CD4-positive, alpha-beta T cell (primary cell): ENCODE results near the gene TMEM184A. TPM values are rescaled to one million over a fixed set of nuclear protein-coding genes. Genes with fewer than 3 reads are reported as not detected.

ENCODE experiments used
- ATAC-seq: fragments of 200-7000 bp; cut with Tn5 transposase; one replicate; pipeline ENCODE4 v1.10.0; 2022; ENCODE audit warnings: mild to moderate bottlenecking; ENCODE audit not compliant: poor library complexity
- CTCF ChIA-PET: fragments of 350-600 bp; sonication (Branson Sonifier 250); formaldehyde crosslinking; loops from one replicate; lab custom pipeline; 2021; ENCODE audit warnings: antibody characterized with exemption, inconsistent platforms; lab: Charles Lee
- POLR2A ChIA-PET: fragments of 350-600 bp; sonication (Branson Sonifier 250); formaldehyde crosslinking; loops from one replicate; lab custom pipeline; 2021; ENCODE audit warnings: antibody characterized with exemption, inconsistent platforms; lab: Charles Lee
- DNase-seq, 14 experiments: peaks; one replicate each; pipeline ENCODE4 v3.0.0-alpha.2; 2013 to 2020; ENCODE audit warnings: mixed read lengths in 2 of 14
- H3K27ac ChIP-seq, 2 donors: one replicate each; pipeline versions ENCODE4 v1.5.1 to v1.7.0; 2013; ENCODE audit warnings: low read length in 2 of 2, low read depth in 1 of 2, mild to moderate bottlenecking in 1 of 2
- H3K27me3 ChIP-seq, 2 experiments: 1 replicate in 1 of 2; 2 replicates in 1 of 2; pipeline versions ENCODE4 v1.6.1 to v1.7.0; 2013; ENCODE audit warnings: low read length in 2 of 2, control low read depth in 1 of 2, mild to moderate bottlenecking in 1 of 2, moderate library complexity in 1 of 2; ENCODE audit not compliant: insufficient read depth in 2 of 2, control insufficient read depth in 1 of 2
- H3K36me3 ChIP-seq: one replicate; pipeline ENCODE4 v1.6.1; 2013; ENCODE audit warnings: low read length, control low read depth; ENCODE audit not compliant: insufficient read depth
- H3K4me1 ChIP-seq: one replicate; pipeline ENCODE4 v1.6.1; 2013; ENCODE audit warnings: low read length, control low read depth; ENCODE audit not compliant: insufficient read depth
- H3K4me3 ChIP-seq: one replicate; pipeline ENCODE4 v1.5.1; 2013; ENCODE audit warnings: mild to moderate bottlenecking, low read length, moderate library complexity
- H3K9me3 ChIP-seq, 2 experiments: 1 replicate in 1 of 2; 2 replicates in 1 of 2; pipeline versions ENCODE4 v1.6.1 to v1.7.0; 2013; ENCODE audit warnings: low read length in 2 of 2, mild to moderate bottlenecking in 2 of 2, control low read depth in 1 of 2, moderate library complexity in 1 of 2; ENCODE audit not compliant: control insufficient read depth in 1 of 2, insufficient read depth in 1 of 2
- H3K27ac Mint-ChIP-seq: one replicate; pipeline ENCODE4 v1.8.0; 2020; ENCODE audit warnings: mixed read lengths
- H3K27me3 Mint-ChIP-seq: one replicate; pipeline ENCODE4 v1.8.0; 2021; ENCODE audit warnings: mixed read lengths
- H3K36me3 Mint-ChIP-seq: one replicate; pipeline ENCODE4 v1.8.0; 2021; ENCODE audit warnings: low read depth, mixed read lengths
- H3K4me1 Mint-ChIP-seq: one replicate; pipeline ENCODE4 v1.8.0; 2021; ENCODE audit warnings: low read depth, mixed read lengths
- H3K4me3 Mint-ChIP-seq: one replicate; pipeline ENCODE4 v1.8.0; 2020; ENCODE audit warnings: mild to moderate bottlenecking, mixed read lengths
- H3K9me3 Mint-ChIP-seq: one replicate; pipeline ENCODE4 v1.8.0; 2020; ENCODE audit warnings: mixed read lengths
- CTCF ChIP-seq: fragments of 200-600 bp; IDR thresholded peaks from one replicate; pipeline ENCODE4 v1.8.0; 2022; ENCODE audit warnings: antibody characterized with exemption, mild to moderate bottlenecking
- intact Hi-C, 2 experiments: fragments of 100-400 bp; cut with DNase I in 1 of 2; cut with micrococcal nuclease in 1 of 2; formaldehyde crosslinking; loops; one replicate each; pipeline versions ENCODE4 v1.15.1 to v1.9.0; 2023 to 2025; cut with DNase I, micrococcal nuclease
- total RNA-seq, 174 experiments: library from RNA in 2 of 174; stranded (reverse) in 2 of 174; gene quantifications; one replicate each; pipeline ENCODE4 v1.2.3 and lab custom pipeline; 2021 to 2026

The TMEM184A gene
- total RNA-seq, 2 experiments from 2014 or later: 0.06 TPM; not detected in 1

DNA sequence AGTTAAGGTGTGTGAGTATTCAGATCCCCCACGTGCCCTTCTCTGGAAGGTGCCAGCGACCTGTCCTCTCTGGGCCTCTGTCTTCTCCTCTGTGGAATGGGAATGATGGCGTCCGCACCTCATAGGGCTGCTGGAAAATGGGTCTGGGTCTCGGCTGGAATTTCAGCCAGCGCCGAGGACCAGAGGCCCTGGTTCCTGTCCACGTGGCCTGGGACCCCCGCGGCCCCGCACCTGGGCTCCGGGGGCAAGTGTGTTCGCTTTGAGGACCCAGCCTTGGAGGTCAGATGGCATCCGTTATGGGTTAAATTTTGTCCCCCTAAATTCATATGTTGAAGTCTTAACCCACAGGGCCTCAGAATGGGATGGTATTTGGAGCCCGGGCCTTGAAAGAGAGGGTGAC, 46.4 kb upstream of the TMEM184A start:
- no peak overlapping the region for H3K4me3 Mint-ChIP-seq
- DNase-seq (no peak), ATAC-seq (no peak)
- no peaks in the 10 kb centered on the region for H3K9me3 Mint-ChIP-seq
- peaks cover 0 to 5% of the 10 kb centered on the region in 2 experiments for H3K27me3 ChIP-seq
- no peaks in the 10 kb centered on the region for H3K4me1 Mint-ChIP-seq
- no peak overlapping the region for H3K27ac ChIP-seq
- ChIA-PET POLR2A (no interaction called here), CTCF (no interaction called here)
- peaks cover 12% of the 10 kb centered on the region for H3K27me3 Mint-ChIP-seq
- no peaks in the 10 kb centered on the region for H3K36me3 Mint-ChIP-seq
- no peak for TF ChIP-seq CTCF
- H3K4me1 ChIP-seq: no peaks in the 10 kb centered on the region
- H3K9me3 ChIP-seq: no peaks in the 10 kb centered on the region
- no peak overlapping the region for H3K4me3 ChIP-seq
- H3K36me3 ChIP-seq: no peaks in the 10 kb centered on the region
- intact Hi-C loops: no loop called here
- no peak overlapping the region for H3K27ac Mint-ChIP-seq

DNA sequence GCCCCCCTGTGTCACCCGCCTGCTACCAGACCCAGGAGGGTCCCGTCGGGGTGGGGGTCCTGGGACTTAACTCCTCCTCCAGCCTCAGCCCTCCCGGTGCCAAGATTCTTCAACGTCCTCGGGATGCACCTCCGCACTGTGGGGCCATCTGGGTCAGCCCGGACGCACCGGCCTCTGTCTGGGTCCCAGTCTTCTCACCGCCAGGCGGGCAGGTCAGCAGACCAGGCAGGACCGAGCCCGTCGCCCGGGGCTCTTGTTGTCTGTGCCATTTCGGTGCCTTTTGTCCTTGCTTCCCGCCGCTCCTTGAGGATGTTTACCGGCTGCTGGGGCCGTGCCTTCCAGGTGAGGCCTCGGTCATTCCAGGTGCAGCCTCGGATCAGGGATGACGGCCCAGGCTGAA, 46.0 kb upstream of the TMEM184A start:
- Mint-ChIP-seq H3K36me3 (no peaks in the 10 kb centered on the region), H3K27ac (no peak overlapping the region), H3K9me3 (no peaks in the 10 kb centered on the region), H3K4me3 (no peak overlapping the region), H3K27me3 (peaks cover 12% of the 10 kb centered on the region), H3K4me1 (no peaks in the 10 kb centered on the region)
- Histone ChIP-seq H3K4me3 (no peak overlapping the region), H3K27ac (no peak overlapping the region), H3K9me3 (no peaks in the 10 kb centered on the region), H3K36me3 (no peaks in the 10 kb centered on the region), H3K4me1 (no peaks in the 10 kb centered on the region), H3K27me3 (peaks cover 0 to 2% of the 10 kb centered on the region in 2 experiments)
- TF ChIP-seq CTCF: no peak
- POLR2A ChIA-PET: no interaction called here
- intact Hi-C loops: no loop called here
- ATAC-seq (no peak), DNase-seq (no peak)
- CTCF ChIA-PET: no interaction called here

DNA sequence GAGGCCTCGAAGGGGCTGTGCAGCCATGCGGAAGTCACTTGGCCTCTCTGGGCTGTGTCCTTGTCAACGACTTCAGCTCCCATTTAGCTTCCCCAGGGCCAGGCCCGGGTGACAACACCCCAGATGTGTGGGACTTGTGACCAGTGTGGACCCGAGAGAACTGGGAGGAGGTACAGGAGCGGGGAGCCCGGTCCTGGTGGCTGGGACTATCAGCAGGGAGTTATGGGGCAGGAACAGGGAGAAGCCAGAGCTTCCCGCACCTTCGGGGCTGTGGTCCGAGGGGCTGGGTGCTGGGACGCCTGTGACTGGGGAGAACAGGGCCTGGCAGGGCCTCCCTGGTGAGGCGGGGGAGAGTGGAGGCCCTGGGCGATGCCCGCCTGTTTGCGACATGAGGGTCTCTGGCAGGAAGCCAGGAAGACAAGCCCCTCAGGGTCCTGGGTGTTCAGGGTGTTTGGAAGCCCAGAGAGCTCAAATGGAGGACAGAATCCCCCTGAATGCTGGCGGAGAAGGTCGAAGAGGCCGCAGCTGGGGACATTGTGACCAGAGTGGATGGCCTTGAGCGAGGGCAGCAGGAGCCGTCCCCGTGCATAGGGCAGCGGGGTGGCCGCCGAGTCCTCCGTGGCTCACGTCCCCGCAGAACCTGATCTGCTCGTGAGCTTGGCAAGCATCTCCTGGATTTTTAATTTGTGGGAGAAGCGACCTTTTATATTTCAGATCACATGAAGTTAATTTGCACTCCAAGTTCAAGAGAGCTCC, 43.8 kb upstream of the TMEM184A start:
- H3K4me1 Mint-ChIP-seq: no peaks in the 10 kb centered on the region
- Histone ChIP-seq H3K27me3 (peaks cover 0 to 4% of the 10 kb centered on the region in 2 experiments), H3K27ac (no peak overlapping the region), H3K4me1 (no peaks in the 10 kb centered on the region), H3K36me3 (no peaks in the 10 kb centered on the region), H3K4me3 (no peak overlapping the region), H3K9me3 (no peaks in the 10 kb centered on the region)
- ATAC-seq: no peak
- ChIA-PET CTCF (no interaction called here), POLR2A (no interaction called here)
- no peaks in the 10 kb centered on the region for H3K9me3 Mint-ChIP-seq
- peaks cover 13% of the 10 kb centered on the region for H3K27me3 Mint-ChIP-seq
- intact Hi-C loops: no loop called here
- DNase-seq: no peak
- TF ChIP-seq CTCF: no peak
- no peak overlapping the region for H3K4me3 Mint-ChIP-seq
- no peaks in the 10 kb centered on the region for H3K36me3 Mint-ChIP-seq
- H3K27ac Mint-ChIP-seq: no peak overlapping the region
